Measurements from ENCODE around the gene RBM34. TPM values are rescaled to one million over a fixed set of nuclear protein-coding genes. Genes with fewer than 3 reads are reported as not detected.

Gene RBM34
- total RNA-seq, 1 donor from 2014 or later = 52.2 TPM

GRCh38 chr1:235102993-235103411, 58.0 kb downstream of the RBM34 start:
- peaks cover 2% of the 10 kb centered on the region for H3K27me3 Mint-ChIP-seq (ENCODE audit: unreplicated experiment)
- DNase-seq (ENCODE audit: low spot score) = no peak
- no peak overlapping the region for H3K27ac Mint-ChIP-seq (ENCODE audit: unreplicated experiment)
- peaks cover 4% of the 10 kb centered on the region for H3K36me3 Mint-ChIP-seq (ENCODE audit: low read depth, unreplicated experiment)
- no peak overlapping the region for H3K4me3 Mint-ChIP-seq (ENCODE audit: unreplicated experiment)
- TF ChIP-seq CTCF (IDR thresholded peaks at IDR 0.05; ENCODE audit: unreplicated experiment) = no peak
- no peaks in the 10 kb centered on the region for H3K9me3 Mint-ChIP-seq (ENCODE audit: unreplicated experiment)
- peaks cover 10% of the 10 kb centered on the region for H3K4me1 Mint-ChIP-seq (ENCODE audit: unreplicated experiment)

GRCh38 chr1:235102259-235102582, 58.8 kb downstream of the RBM34 start:
- no peak for DNase-seq (ENCODE audit: low spot score)
- Mint-ChIP-seq H3K27me3 (ENCODE audit: unreplicated experiment) (peaks cover 2% of the 10 kb centered on the region), H3K4me1 (ENCODE audit: unreplicated experiment) (peaks cover 10% of the 10 kb centered on the region), H3K9me3 (ENCODE audit: unreplicated experiment) (no peaks in the 10 kb centered on the region), H3K4me3 (ENCODE audit: unreplicated experiment) (no peak overlapping the region), H3K27ac (ENCODE audit: unreplicated experiment) (no peak overlapping the region), H3K36me3 (ENCODE audit: low read depth, unreplicated experiment) (peaks cover 4% of the 10 kb centered on the region)
- no peak for TF ChIP-seq CTCF (IDR thresholded peaks at IDR 0.05; ENCODE audit: unreplicated experiment)

GRCh38 chr1:235101558-235102258, 59.3 kb downstream of the RBM34 start:
- Mint-ChIP-seq H3K4me3 (ENCODE audit: unreplicated experiment) (no peak overlapping the region), H3K27me3 (ENCODE audit: unreplicated experiment) (no peaks in the 10 kb centered on the region)

GRCh38 chr1:235100194-235100772, 60.8 kb downstream of the RBM34 start:
- H3K4me3 Mint-ChIP-seq (ENCODE audit: unreplicated experiment) = no peak overlapping the region
- H3K36me3 Mint-ChIP-seq (ENCODE audit: low read depth, unreplicated experiment) = peaks cover 4% of the 10 kb centered on the region
- peaks cover 15% of the 10 kb centered on the region for H3K4me1 Mint-ChIP-seq (ENCODE audit: unreplicated experiment)
- DNase-seq (ENCODE audit: low spot score) = no peak
- no peaks in the 10 kb centered on the region for H3K27me3 Mint-ChIP-seq (ENCODE audit: unreplicated experiment)
- H3K9me3 Mint-ChIP-seq (ENCODE audit: unreplicated experiment) = no peaks in the 10 kb centered on the region
- H3K27ac Mint-ChIP-seq (ENCODE audit: unreplicated experiment) = no peak overlapping the region
- no peak for TF ChIP-seq CTCF (IDR thresholded peaks at IDR 0.05; ENCODE audit: unreplicated experiment)

More at GRCh38 chr1:235101558-235102258, 59.3 kb downstream of the RBM34 start:
- no peak for TF ChIP-seq CTCF (IDR thresholded peaks at IDR 0.05; ENCODE audit: unreplicated experiment)
- peaks cover 4% of the 10 kb centered on the region for H3K36me3 Mint-ChIP-seq (ENCODE audit: low read depth, unreplicated experiment)
- no peaks in the 10 kb centered on the region for H3K9me3 Mint-ChIP-seq (ENCODE audit: unreplicated experiment)
- no peak for DNase-seq (ENCODE audit: low spot score)
- no peak overlapping the region for H3K27ac Mint-ChIP-seq (ENCODE audit: unreplicated experiment)
- peaks cover 10% of the 10 kb centered on the region for H3K4me1 Mint-ChIP-seq (ENCODE audit: unreplicated experiment)

- Mint-ChIP-seq H3K36me3 (ENCODE audit: low read depth, unreplicated experiment) (peaks cover 4% of the 10 kb centered on the region), H3K4me3 (ENCODE audit: unreplicated experiment) (no peak overlapping the region), H3K4me1 (ENCODE audit: unreplicated experiment) (peaks cover 7% of the 10 kb centered on the region), H3K27me3 (ENCODE audit: unreplicated experiment) (peaks cover 3% of the 10 kb centered on the region), H3K27ac (ENCODE audit: unreplicated experiment) (no peak overlapping the region), H3K9me3 (ENCODE audit: unreplicated experiment) (no peaks in the 10 kb centered on the region)
- DNase-seq (ENCODE audit: low spot score) = no peak
- no peak for TF ChIP-seq CTCF (IDR thresholded peaks at IDR 0.05; ENCODE audit: unreplicated experiment)
These were observed 62.1 kb downstream of the RBM34 start for GRCh38 chr1:235098991-235099390.
